ENCODE results near the gene ATOH8. TPM values are rescaled to one million over a fixed set of nuclear protein-coding genes. Genes with fewer than 3 reads are reported as not detected.

ATOH8 gene
- total RNA-seq, 2 experiments from 2014 or later, result not detected

- DNase-seq (no peak), ATAC-seq (ENCODE audit: poor library complexity) (no peak)
- no peak overlapping the region for H3K4me3 ChIP-seq (ENCODE audit: low read length)
- Mint-ChIP-seq H3K4me1 (ENCODE audit: low read depth) (no peaks in the 10 kb centered on the region), H3K36me3 (ENCODE audit: low read depth) (no peaks in the 10 kb centered on the region), H3K9me3 (no peaks in the 10 kb centered on the region), H3K27ac (no peak overlapping the region), H3K4me3 (no peak overlapping the region), H3K27me3 (peaks cover 47% of the 10 kb centered on the region)
- peaks cover 12 to 19% of the 10 kb centered on the region in 2 experiments for H3K27me3 ChIP-seq (ENCODE audit: control insufficient read depth in 1 of 2, insufficient read depth in 2 of 2, low read length in 2 of 2)
- H3K9me3 ChIP-seq (ENCODE audit: control insufficient read depth in 1 of 2, insufficient read depth in 1 of 2, low read length in 2 of 2), result no peaks in the 10 kb centered on the region
- intact Hi-C loops (cut with DNase I, micrococcal nuclease), result no loop called here
- no peaks in the 10 kb centered on the region for H3K36me3 ChIP-seq (ENCODE audit: insufficient read depth, low read length)
- CTCF ChIA-PET, result no interaction called here
- H3K27ac ChIP-seq (ENCODE audit: low read depth in 1 of 2, low read length in 2 of 2), result no peak overlapping the region
- TF ChIP-seq, protein P1, sequence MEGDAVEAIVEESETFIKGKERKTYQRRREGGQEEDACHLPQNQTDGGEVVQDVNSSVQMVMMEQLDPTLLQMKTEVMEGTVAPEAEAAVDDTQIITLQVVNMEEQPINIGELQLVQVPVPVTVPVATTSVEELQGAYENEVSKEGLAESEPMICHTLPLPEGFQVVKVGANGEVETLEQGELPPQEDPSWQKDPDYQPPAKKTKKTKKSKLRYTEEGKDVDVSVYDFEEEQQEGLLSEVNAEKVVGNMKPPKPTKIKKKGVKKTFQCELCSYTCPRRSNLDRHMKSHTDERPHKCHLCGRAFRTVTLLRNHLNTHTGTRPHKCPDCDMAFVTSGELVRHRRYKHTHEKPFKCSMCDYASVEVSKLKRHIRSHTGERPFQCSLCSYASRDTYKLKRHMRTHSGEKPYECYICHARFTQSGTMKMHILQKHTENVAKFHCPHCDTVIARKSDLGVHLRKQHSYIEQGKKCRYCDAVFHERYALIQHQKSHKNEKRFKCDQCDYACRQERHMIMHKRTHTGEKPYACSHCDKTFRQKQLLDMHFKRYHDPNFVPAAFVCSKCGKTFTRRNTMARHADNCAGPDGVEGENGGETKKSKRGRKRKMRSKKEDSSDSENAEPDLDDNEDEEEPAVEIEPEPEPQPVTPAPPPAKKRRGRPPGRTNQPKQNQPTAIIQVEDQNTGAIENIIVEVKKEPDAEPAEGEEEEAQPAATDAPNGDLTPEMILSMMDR (IDR thresholded peaks at IDR 0.05), result no peak
- peaks cover 3% of the 10 kb centered on the region for H3K4me1 ChIP-seq (ENCODE audit: insufficient read depth, low read length)
- POLR2A ChIA-PET, result interaction anchor here (0.5 kb wide), 1 partner anchor 89 kb away, joined by 3 read pairs; no protein-coding TSS in a partner anchor
Measured at GRCh38 chr2:85772841-85773491, 19.2 kb downstream of the ATOH8 start.

- no peaks in the 10 kb centered on the region for H3K9me3 Mint-ChIP-seq
- Histone ChIP-seq H3K27me3 (ENCODE audit: control insufficient read depth in 1 of 2, insufficient read depth in 2 of 2, low read length in 2 of 2) (peaks cover 12 to 17% of the 10 kb centered on the region in 2 experiments), H3K27ac (ENCODE audit: low read depth in 1 of 2, low read length in 2 of 2) (no peak overlapping the region), H3K4me3 (ENCODE audit: low read length) (no peak overlapping the region), H3K36me3 (ENCODE audit: insufficient read depth, low read length) (no peaks in the 10 kb centered on the region), H3K9me3 (ENCODE audit: control insufficient read depth in 1 of 2, insufficient read depth in 1 of 2, low read length in 2 of 2) (no peaks in the 10 kb centered on the region), H3K4me1 (ENCODE audit: insufficient read depth, low read length) (peaks cover 3% of the 10 kb centered on the region)
- ChIA-PET POLR2A (no interaction called here), CTCF (no interaction called here)
- no peaks in the 10 kb centered on the region for H3K4me1 Mint-ChIP-seq (ENCODE audit: low read depth)
- H3K27ac Mint-ChIP-seq, result no peak overlapping the region
- DNase-seq (no peak), ATAC-seq (ENCODE audit: poor library complexity) (no peak)
- H3K4me3 Mint-ChIP-seq, result no peak overlapping the region
- intact Hi-C loops (cut with DNase I, micrococcal nuclease), result no loop called here
- TF ChIP-seq, protein P1 (IDR thresholded peaks at IDR 0.05), result no peak
- H3K36me3 Mint-ChIP-seq (ENCODE audit: low read depth), result no peaks in the 10 kb centered on the region
- peaks cover 47% of the 10 kb centered on the region for H3K27me3 Mint-ChIP-seq
Measured at GRCh38 chr2:85773692-85774091, 19.9 kb downstream of the ATOH8 start.

GRCh38 chr2:85774126-85774978 is 20.6 kb downstream of the ATOH8 start:
- Histone ChIP-seq H3K27me3 (ENCODE audit: control insufficient read depth in 1 of 2, insufficient read depth in 2 of 2, low read length in 2 of 2) (peaks cover 12 to 17% of the 10 kb centered on the region in 2 experiments), H3K9me3 (ENCODE audit: control insufficient read depth in 1 of 2, insufficient read depth in 1 of 2, low read length in 2 of 2) (no peaks in the 10 kb centered on the region), H3K4me1 (ENCODE audit: insufficient read depth, low read length) (peaks cover 3% of the 10 kb centered on the region), H3K36me3 (ENCODE audit: insufficient read depth, low read length) (no peaks in the 10 kb centered on the region), H3K27ac (ENCODE audit: low read depth in 1 of 2, low read length in 2 of 2) (no peak overlapping the region), H3K4me3 (ENCODE audit: low read length) (no peak overlapping the region)
- Mint-ChIP-seq H3K9me3 (no peaks in the 10 kb centered on the region), H3K36me3 (ENCODE audit: low read depth) (no peaks in the 10 kb centered on the region), H3K4me3 (no peak overlapping the region), H3K27me3 (peaks cover 46% of the 10 kb centered on the region), H3K27ac (no peak overlapping the region), H3K4me1 (ENCODE audit: low read depth) (no peaks in the 10 kb centered on the region)
- DNase-seq (no peak), ATAC-seq (ENCODE audit: poor library complexity) (no peak)
- TF ChIP-seq, protein P1 (IDR thresholded peaks at IDR 0.05), result no peak
- ChIA-PET CTCF (no interaction called here), POLR2A (no interaction called here)
- intact Hi-C loops (cut with DNase I, micrococcal nuclease), result no loop called here
